GM12873 (cell line): ENCODE data around the gene OR2W1.

Experiments used
- CTCF ChIP-seq: IDR thresholded peaks from 2 replicates; pipeline ENCODE4 v1.5.1; 2012; ENCODE audit warnings: low read depth, mild to moderate bottlenecking, moderate library complexity, low read length, control low read depth; ENCODE audit not compliant: insufficient read depth; ENCODE audit errors: missing control alignments

OR2W1 gene

GRCh38 chr6:29016559-29017427 lies 28.2 kb downstream of the OR2W1 start:
- TF ChIP-seq CTCF = peak; percentile 81

- no peak for TF ChIP-seq CTCF
These were observed 30.0 kb downstream of the OR2W1 start for GRCh38 chr6:29014729-29015608.

GRCh38 chr6:29011276-29011734 lies 33.7 kb downstream of the OR2W1 start:
- no peak for TF ChIP-seq CTCF

GRCh38 chr6:29009358-29009757 lies 35.6 kb downstream of the OR2W1 start:
- TF ChIP-seq CTCF = no peak

GRCh38 chr6:29008089-29008488 lies 36.9 kb downstream of the OR2W1 start:
- no peak for TF ChIP-seq CTCF

- TF ChIP-seq CTCF = no peak
These were observed 39.6 kb downstream of the OR2W1 start, which contains the start of gene ZNF311 for GRCh38 chr6:29005183-29005885. Gene ZNF311, minus strand, starts transcription at chr6:29005315. Its CDS starts 1,361 bp downstream, at chr6:29003954.
